ENCODE results near the gene ACAN. TPM values are rescaled to one million over a fixed set of nuclear protein-coding genes. Genes with fewer than 3 reads are reported as not detected.

Gene ACAN
- total and polyA plus RNA-seq, 10 of the 15 experiments (the other 5 are each of a cell fraction or from before 2014, with no cell fraction given) = not detected

- CTCF ChIA-PET = no interaction called here
- no peaks in the 10 kb centered on the region for H3K4me1 ChIP-seq (ENCODE audit: control insufficient read depth, insufficient read depth, low read length)
- no peak for FAIRE-seq
- TF ChIP-seq IRF4 (IDR thresholded peaks at IDR 0.05; ENCODE audit: low read depth, low read length) (no peak), NR2C2 (IDR thresholded peaks at IDR 0.05; ENCODE audit: borderline replicate concordance, control insufficient read depth, insufficient read length, low read depth) (no peak), SUZ12 (IDR thresholded peaks at IDR 0.05; ENCODE audit: unreplicated experiment) (no peak), EZH2 (IDR thresholded peaks at IDR 0.05; ENCODE audit: borderline replicate concordance, control insufficient read depth, low read depth, low read length) (no peak), BMI1 (IDR thresholded peaks at IDR 0.05; ENCODE audit: borderline replicate concordance) (no peak), NKRF (conservative IDR thresholded peaks at IDR 0.05) (no peak), YBX1 (IDR thresholded peaks at IDR 0.05) (no peak), NFYB (IDR thresholded peaks at IDR 0.05; ENCODE audit: insufficient read depth, low read depth, low read length) (no peak), DPF2 (IDR thresholded peaks at IDR 0.05) (no peak), REST (IDR thresholded peaks at IDR 0.05; ENCODE audit: low read depth, low read length) (no peak), JUNB (IDR thresholded peaks at IDR 0.05) (no peak), CBX5 (IDR thresholded peaks at IDR 0.05; ENCODE audit: low read depth) (no peak)
- TF ChIP-seq, protein P1, sequence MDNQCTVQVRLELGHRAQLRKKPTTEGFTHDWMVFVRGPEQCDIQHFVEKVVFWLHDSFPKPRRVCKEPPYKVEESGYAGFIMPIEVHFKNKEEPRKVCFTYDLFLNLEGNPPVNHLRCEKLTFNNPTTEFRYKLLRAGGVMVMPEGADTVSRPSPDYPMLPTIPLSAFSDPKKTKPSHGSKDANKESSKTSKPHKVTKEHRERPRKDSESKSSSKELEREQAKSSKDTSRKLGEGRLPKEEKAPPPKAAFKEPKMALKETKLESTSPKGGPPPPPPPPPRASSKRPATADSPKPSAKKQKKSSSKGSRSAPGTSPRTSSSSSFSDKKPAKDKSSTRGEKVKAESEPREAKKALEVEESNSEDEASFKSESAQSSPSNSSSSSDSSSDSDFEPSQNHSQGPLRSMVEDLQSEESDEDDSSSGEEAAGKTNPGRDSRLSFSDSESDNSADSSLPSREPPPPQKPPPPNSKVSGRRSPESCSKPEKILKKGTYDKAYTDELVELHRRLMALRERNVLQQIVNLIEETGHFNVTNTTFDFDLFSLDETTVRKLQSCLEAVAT (IDR thresholded peaks at IDR 0.05) = no peak
- TF ChIP-seq, protein P2, sequence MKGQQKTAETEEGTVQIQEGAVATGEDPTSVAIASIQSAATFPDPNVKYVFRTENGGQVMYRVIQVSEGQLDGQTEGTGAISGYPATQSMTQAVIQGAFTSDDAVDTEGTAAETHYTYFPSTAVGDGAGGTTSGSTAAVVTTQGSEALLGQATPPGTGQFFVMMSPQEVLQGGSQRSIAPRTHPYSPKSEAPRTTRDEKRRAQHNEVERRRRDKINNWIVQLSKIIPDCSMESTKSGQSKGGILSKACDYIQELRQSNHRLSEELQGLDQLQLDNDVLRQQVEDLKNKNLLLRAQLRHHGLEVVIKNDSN (IDR thresholded peaks at IDR 0.05; ENCODE audit: borderline replicate concordance, extremely low read length, insufficient read depth, low read depth, low read length) = no peak
Measured at GRCh38 chr15:88792342-88793282, 10.6 kb upstream of the ACAN start.

More at GRCh38 chr15:88792342-88793282, 10.6 kb upstream of the ACAN start:
- 31% methylated on average over 22 of the region's 22 CpGs for WGBS (ENCODE audit: insufficient coverage, insufficient replicate concordance, low lambda C conversion rate, missing lambda C conversion rate)
- BruUV-seq (replicated peaks) = no TSS peak
- in situ Hi-C loops (cut with MboI) (no loop called here), intact Hi-C loops (cut with micrococcal nuclease; ENCODE audit: unreplicated experiment) (no loop called here)
- ChIA-PET SMC1A (ENCODE audit: uncharacterized antibody, unreplicated experiment) (no interaction called here), POLR2A (no interaction called here), RAD21 (ENCODE audit: unreplicated experiment) (no interaction called here)
- no peak overlapping the region for H3K4me2 ChIP-seq (ENCODE audit: control insufficient read depth, insufficient read depth)
- no peak overlapping the region for H3K4me3 ChIP-seq
- ATAC-seq = no peak
- H3K36me3 ChIP-seq (ENCODE audit: control insufficient read depth in 2 of 2, insufficient read depth in 2 of 2, low read length in 1 of 2) = no peaks in the 10 kb centered on the region
- H3K9ac ChIP-seq (ENCODE audit: control insufficient read depth, insufficient read depth, low read length) = no peak overlapping the region
- no peak overlapping the region for H3K27ac ChIP-seq (ENCODE audit: control insufficient read depth, insufficient read depth)
- no peaks in the 10 kb centered on the region for H3K79me2 ChIP-seq (ENCODE audit: control insufficient read depth, insufficient read depth, low read length)
- DNase-seq (ENCODE audit: low read depth, low spot score) = no peak
- no peaks in the 10 kb centered on the region for H3K9me3 ChIP-seq (replicated peaks; ENCODE audit: control insufficient read depth, insufficient read depth, low read length)
- H3K27me3 ChIP-seq (replicated peaks in 1 of 2; ENCODE audit: control insufficient read depth in 2 of 2, insufficient read depth in 2 of 2, low read length in 1 of 2) = peaks cover 3 to 4% of the 10 kb centered on the region in 2 experiments; a peak in 3 of 4 replicates
- H4K20me1 ChIP-seq (ENCODE audit: control insufficient read depth, insufficient read depth) = no peaks in the 10 kb centered on the region
- H2AFZ ChIP-seq (ENCODE audit: control insufficient read depth, low read depth, low read length) = no peak overlapping the region

Data from GM12878 (cell line).